Fibroblast of skin of right quadriceps (primary cell): ENCODE measurements around the gene BCL3.

Experiments
- DNase-seq: peaks from one replicate; pipeline ENCODE4 v3.0.0-alpha.2; 2013

The BCL3 gene

GRCh38 chr19:44796701-44797115 lies 48.2 kb downstream of the BCL3 start:
- peak; percentile 33 for DNase-seq

- no peak for DNase-seq
Measured at GRCh38 chr19:44799627-44800346, 51.3 kb downstream of the BCL3 start.

GRCh38 chr19:44800461-44800860 lies 52.0 kb downstream of the BCL3 start:
- peak; percentile 61 for DNase-seq

GRCh38 chr19:44803442-44804428 lies 55.2 kb downstream of the BCL3 start:
- no peak for DNase-seq

GRCh38 chr19:44806291-44806690 lies 57.8 kb downstream of the BCL3 start:
- no peak for DNase-seq

- DNase-seq: no peak
Measured at GRCh38 chr19:44807162-44807561, 58.7 kb downstream of the BCL3 start.

GRCh38 chr19:44807652-44808462 lies 59.3 kb downstream of the BCL3 start:
- peak; percentile 59 for DNase-seq

GRCh38 chr19:44808463-44809371 lies 60.2 kb downstream of the BCL3 start, which contains the start of gene BCAM:
Gene BCAM, plus strand, starts transcription at chr19:44809103. Its CDS starts 22 bp downstream, at chr19:44809125.
- peak; percentile 59 for DNase-seq
